HG02678 (cell line): ENCODE results near the gene CNOT1.
"Not testable (repeated sequence)": the region's sequence is repeated elsewhere in the genome, so short reads cannot be mapped to it uniquely, and the experiment has no call there.

Experiments
- ATAC-seq: cut with Tn5 transposase; IDR thresholded peaks from one replicate; pipeline ENCODE4 v1.9.1; 2021; ENCODE audit warnings: mild to moderate bottlenecking, moderate library complexity; ENCODE audit not compliant: unreplicated experiment

Gene CNOT1

GRCh38 chr16:58582971-58583765 is 46.5 kb downstream of the CNOT1 start:
- no peak for ATAC-seq

- ATAC-seq: no peak
Observed at GRCh38 chr16:58582133-58582532, 47.5 kb downstream of the CNOT1 start.

GRCh38 chr16:58579587-58579986 is 50.0 kb downstream of the CNOT1 start:
- no peak for ATAC-seq

DNA sequence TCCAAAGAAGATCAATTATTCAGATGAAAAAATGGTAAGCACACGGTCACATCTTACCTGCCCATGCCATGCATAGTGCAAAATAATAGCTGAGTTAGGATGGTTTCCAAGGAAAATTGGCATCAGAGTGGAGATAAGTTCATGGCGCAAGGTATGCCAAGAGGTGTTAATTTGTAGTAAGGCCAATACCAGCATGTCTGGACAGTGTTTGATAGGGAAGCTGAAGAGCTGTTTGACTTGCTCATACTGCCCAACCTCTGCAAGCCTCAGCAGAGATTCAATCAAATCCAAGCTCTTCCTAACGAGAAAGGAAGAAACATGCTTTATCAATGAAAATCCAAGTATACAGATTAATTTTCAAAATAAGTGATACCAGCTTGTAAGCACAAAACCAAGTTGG is 51.0 kb downstream of the CNOT1 start:
- ATAC-seq: no peak

DNA sequence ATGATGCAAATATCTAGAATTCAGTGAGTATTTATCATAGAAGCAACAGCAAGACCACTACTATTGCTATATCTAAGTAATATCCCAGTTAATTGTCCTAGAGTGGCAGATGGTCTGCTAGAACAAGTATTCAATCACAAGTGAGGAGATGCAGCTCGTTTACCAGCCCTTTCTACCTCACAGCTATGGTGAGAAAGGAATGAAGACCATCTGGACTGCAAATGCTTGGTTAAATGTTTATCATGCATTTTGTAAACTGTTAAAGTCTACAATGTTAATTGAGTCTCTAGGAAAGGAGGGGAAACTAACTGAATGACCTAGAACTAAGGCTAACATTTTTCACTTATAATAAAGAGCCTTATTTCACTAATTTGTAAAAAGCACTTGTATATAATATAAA is 52.5 kb downstream of the CNOT1 start:
- no peak for ATAC-seq

GRCh38 chr16:58574895-58575294 is 54.7 kb downstream of the CNOT1 start:
- ATAC-seq: no peak

- ATAC-seq: not testable (repeated sequence)
Observed at GRCh38 chr16:58565697-58566096, 63.9 kb downstream of the CNOT1 start.

DNA sequence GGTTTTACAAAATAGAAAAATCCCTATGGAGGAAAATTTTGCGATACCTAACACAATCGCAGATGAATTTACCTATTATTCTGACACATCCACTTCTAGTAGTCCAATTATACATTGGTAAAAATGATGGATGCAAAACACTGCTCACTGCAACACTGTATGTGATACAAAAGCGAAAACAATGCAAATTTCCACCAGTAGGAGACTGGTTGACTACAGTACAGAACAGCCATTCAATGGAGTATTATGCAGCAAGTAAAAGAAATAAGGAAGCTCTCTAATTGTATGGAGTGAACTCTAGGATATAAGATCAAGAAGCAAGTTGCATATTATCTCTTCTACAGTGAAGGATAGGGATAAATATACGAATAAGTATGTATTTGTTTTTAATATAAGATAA is 65.9 kb downstream of the CNOT1 start:
- ATAC-seq: no peak

- no peak for ATAC-seq
Observed at GRCh38 chr16:58563235-58563634, 66.4 kb downstream of the CNOT1 start.

GRCh38 chr16:58556678-58557077 is 72.9 kb downstream of the CNOT1 start:
- no peak for ATAC-seq

- ATAC-seq: no peak
Observed at GRCh38 chr16:58551496-58551895, 78.1 kb downstream of the CNOT1 start.

- no peak for ATAC-seq
Observed at GRCh38 chr16:58548378-58548777, 81.2 kb downstream of the CNOT1 start.

DNA sequence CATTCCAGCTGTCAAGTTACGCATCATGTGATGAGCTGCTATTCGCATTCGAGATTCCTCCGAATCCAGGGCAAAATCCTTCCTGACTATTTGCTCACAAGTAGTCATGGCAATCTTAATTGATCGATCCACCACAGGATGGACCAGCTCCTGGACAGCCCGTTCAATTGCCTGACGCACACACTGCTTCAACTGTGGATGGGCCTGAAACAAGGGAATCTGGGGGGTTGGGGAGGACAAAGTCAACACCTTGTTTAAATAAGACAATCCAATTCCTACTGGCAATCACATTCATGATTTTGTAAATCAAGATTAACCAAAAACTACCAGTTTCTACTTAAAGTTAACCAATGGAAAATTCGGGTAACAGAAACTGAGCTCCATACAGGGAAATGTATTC is 85.9 kb downstream of the CNOT1 start:
- ATAC-seq: no peak

GRCh38 chr16:58542291-58542690 is 87.3 kb downstream of the CNOT1 start:
- ATAC-seq: no peak

- no peak for ATAC-seq
Observed at GRCh38 chr16:58541711-58542110, 87.9 kb downstream of the CNOT1 start.

DNA sequence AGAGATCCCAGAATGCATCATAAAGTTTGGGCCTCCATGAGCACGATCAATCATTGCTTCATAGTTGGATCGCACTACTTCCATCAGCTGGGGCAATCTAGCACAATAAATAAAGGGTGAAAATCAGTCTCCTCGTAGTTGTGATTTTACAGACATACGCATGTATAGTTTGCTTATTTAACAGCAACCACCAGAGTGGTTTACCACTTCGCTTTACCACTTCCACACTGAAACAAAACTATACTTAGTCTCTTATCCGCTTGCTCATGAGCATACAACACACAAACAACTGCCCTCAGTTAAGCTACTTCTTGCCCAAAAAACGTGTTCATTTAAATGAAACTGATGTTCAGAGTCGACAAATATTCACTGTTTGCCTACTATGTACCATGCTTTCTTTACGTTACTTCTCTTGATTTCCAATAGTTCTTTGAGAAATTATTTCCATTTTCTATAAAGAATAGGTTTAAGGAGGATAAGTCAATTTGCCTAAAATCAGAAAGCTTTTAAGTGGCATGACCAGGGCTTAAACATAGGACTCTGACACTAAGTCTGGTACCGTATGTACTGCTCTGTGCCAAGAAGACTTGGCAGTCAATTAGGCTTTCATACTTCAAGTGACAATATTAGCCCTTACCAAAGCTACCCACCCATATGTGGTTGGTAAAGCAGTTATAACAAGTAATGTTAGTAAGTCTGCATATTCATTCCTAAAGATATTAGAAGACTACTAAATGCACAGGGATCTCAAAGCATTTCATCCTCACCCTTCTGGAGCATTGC is 92.3 kb downstream of the CNOT1 start:
- ATAC-seq: no peak

DNA sequence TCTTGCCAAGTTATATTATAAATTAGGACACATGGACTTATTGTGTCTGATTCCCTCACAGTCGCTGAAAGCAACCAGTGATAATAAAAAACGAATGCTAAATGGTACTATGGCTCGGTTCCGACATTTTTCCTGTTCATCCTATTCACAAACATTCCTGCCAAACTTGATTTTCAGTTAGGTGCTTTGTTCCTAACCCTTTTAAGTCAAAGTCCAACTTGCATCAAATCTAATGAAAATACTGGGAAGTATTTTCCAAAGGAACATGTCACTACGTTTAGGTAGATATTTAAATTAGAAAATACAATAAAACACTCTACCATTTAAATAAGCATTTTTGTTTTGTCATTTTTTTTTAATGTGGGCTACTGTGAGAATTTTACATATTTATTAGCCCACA is 93.3 kb downstream of the CNOT1 start:
- ATAC-seq: no peak

- no peak for ATAC-seq
Observed at GRCh38 chr16:58535100-58535499, 94.5 kb downstream of the CNOT1 start.

DNA sequence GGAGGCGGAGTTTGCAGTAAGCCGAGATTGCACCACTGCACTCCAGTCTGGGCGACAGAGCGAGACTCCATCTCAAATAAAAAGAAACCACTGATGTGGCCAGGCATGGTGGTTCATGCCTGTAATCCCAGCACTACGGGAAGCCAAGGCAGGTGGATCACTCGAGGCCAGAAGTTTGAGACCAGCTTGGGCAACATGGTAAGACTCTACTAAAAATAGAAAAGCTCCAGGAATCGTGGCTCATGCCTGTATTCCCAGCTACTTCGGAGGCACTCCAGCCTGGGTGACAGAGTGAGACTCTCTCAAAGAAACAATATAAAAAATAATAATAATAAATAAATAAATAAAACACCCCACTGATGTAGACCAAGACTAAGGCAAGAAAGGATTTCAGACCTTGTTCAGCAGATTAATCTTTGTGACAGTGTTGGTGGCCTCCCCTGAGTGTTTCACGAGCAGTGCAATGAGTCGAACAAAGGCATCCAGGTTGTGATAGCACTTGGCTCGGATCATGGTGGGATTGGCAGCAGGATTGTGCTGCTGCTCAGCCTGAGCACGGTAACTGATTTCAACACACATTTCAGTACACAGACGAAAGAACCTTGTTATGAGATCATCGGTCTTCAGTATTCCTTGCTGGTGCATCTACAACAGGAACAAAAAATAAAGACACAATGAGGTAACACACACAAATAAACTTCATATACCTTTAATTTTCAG is 95.7 kb downstream of the CNOT1 start:
- ATAC-seq: no peak

GRCh38 chr16:58532414-58532813 is 97.2 kb downstream of the CNOT1 start:
- ATAC-seq: no peak

DNA sequence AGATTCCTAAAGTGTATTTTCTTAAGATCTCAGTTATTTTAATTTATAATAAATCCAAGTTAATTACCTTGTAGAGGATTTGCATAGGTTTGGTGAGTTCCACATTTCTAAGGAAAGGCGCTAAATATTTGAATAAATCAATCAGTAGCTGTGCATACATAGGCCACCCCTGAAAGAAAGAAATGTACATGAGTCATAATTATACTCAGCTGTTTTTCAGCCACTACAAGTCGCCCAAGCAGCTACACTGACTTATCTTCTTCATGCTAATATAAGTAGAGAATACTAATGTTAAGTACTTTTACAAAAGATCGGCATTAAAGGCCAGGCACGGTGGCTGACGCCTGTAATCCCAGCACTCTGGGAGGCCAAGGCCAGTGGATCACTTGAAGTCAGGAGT is 99.4 kb downstream of the CNOT1 start:
- no peak for ATAC-seq

GRCh38 chr16:58519707-58520106 is 109.9 kb downstream of the CNOT1 start:
- no peak for ATAC-seq
